Spleen (tissue), 11 donors: Measurements from ENCODE around the gene TUBGCP2. TPM values are rescaled to one million over a fixed set of nuclear protein-coding genes. Genes with fewer than 3 reads are reported as not detected.

Source experiments
- DNase-seq: peaks from one replicate; pipeline ENCODE4 v3.0.0-alpha.2; 2020
- H3K27ac ChIP-seq, 8 donors: fragments of 200-600 bp; sonication (generic) in 7 of 8; 1 replicate in 4 of 8; 2 replicates in 4 of 8; pipeline versions ENCODE4 v1.5.0 to v1.8.0; 2016 to 2021; ENCODE audit warnings: inconsistent platforms in 4 of 8, mild to moderate bottlenecking in 4 of 8, moderate library complexity in 1 of 8
- H3K27me3 ChIP-seq, 7 donors: fragments of 200-600 bp; sonication (generic) in 6 of 7; replicated peaks in 1 of 7; 1 replicate in 4 of 7; 2 replicates in 3 of 7; pipeline versions ENCODE4 v1.5.0 to v1.8.0; 2016 to 2021; ENCODE audit warnings: inconsistent platforms in 3 of 7, mild to moderate bottlenecking in 1 of 7
- H3K36me3 ChIP-seq, 6 donors: fragments of 200-600 bp; sonication (generic) in 5 of 6; 1 replicate in 4 of 6; 2 replicates in 2 of 6; pipeline versions ENCODE4 v1.5.0 to v1.8.0; 2016 to 2021; ENCODE audit warnings: inconsistent platforms in 2 of 6
- H3K4me1 ChIP-seq, 6 donors: fragments of 200-600 bp; sonication (generic) in 5 of 6; 1 replicate in 3 of 6; 2 replicates in 3 of 6; pipeline versions ENCODE4 v1.5.0 to v1.8.0; 2016 to 2021; ENCODE audit warnings: inconsistent platforms in 3 of 6
- H3K4me3 ChIP-seq, 8 donors: fragments of 200-600 bp; sonication (generic) in 7 of 8; 1 replicate in 4 of 8; 2 replicates in 4 of 8; pipeline versions ENCODE4 v1.5.0 to v1.8.0; 2016 to 2021; ENCODE audit warnings: inconsistent platforms in 4 of 8, mild to moderate bottlenecking in 4 of 8, moderate library complexity in 2 of 8
- H3K9me3 ChIP-seq, 8 donors: fragments of 200-600 bp; sonication (generic) in 7 of 8; 1 replicate in 4 of 8; 2 replicates in 4 of 8; pipeline versions ENCODE4 v1.5.0 to v1.8.0; 2016 to 2021; ENCODE audit warnings: inconsistent platforms in 4 of 8
- CTCF ChIP-seq, 11 experiments: fragments of 200-600 bp in 7 of 11; fragments of 450-650 bp in 4 of 11; sonication (generic) in 4 of 11; IDR thresholded peaks in 8 of 11; conservative IDR thresholded peaks in 3 of 11; 1 replicate in 7 of 11; 2 replicates in 4 of 11; pipeline versions ENCODE4 v1.4.0 to v1.8.0; 2016 to 2021; ENCODE audit warnings: antibody characterized with exemption in 11 of 11, inconsistent platforms in 4 of 11, mild to moderate bottlenecking in 1 of 11
- POLR2A ChIP-seq, 3 donors: fragments of 450-650 bp; IDR thresholded peaks; one replicate each; pipeline ENCODE4 v1.5.1; 2017; ENCODE audit warnings: antibody characterized with exemption in 3 of 3, mild to moderate bottlenecking in 1 of 3
- POLR2AphosphoS5 ChIP-seq, 3 donors: sonication (generic); formaldehyde crosslinking; IDR thresholded peaks; one replicate each; pipeline ENCODE4 v1.5.1; 2017; ENCODE audit warnings: antibody characterized with exemption in 3 of 3
- WGBS, 5 donors: extraction: QIAGEN DNeasy Blood & Tissue Kit in 3 of 5; methylation state at CpG; one replicate each; pipeline versions ENCODE4 v1.1.5 to v1.1.7; 2013 to 2018; 5-methylcytosine and 5-hydroxymethylcytosine counted together
- intact Hi-C: fragments of 100-400 bp; cut with DNase I; formaldehyde crosslinking; loops from one replicate; pipeline ENCODE4 v1.15.0; 2023; ENCODE audit warnings: low total_unique reads
- polyA plus RNA-seq, 3 donors: library from polyadenylated mRNA; stranded (reverse); fragments of 200-250 nt; gene quantifications; one replicate each; pipeline ENCODE4 v1.2.1, GENCODE V29; 2013
- total RNA-seq, 7 donors: library from RNA; depleted of rRNA in 3 of 7; stranded (reverse); fragments of >200 nt in 3 of 7; fragmentation: NEBNext Ultra II Directional in 4 of 7; extraction: Animal tissue kit (Norgen Biotek cat#: 25700) in 4 of 7; gene quantifications; one replicate each; pipeline versions ENCODE4 v1.1.0 to v1.2.1, GENCODE V29; 2016 to 2021
- donor health status: healthy with polysubstance abuse.
- donor health status: DM: no; HTN: no; CAD: no; lungs with moderate emphysema.
- donor health status: DM: no; HTN: no; CAD: no.
- donor health status: Bipolar disorder and iron deficiency.
- donor health status: healthy.
- donor health status: DM: no; HTN: no; CAD: no.
- donor health status: DM: yes; HTN: yes; CAD: no.

The TUBGCP2 gene
- total and polyA plus RNA-seq, 10 donors, result 40.2 to 201 (median 57.6) TPM

- 2 to 4% (median 4%) methylated on average over 24 to 25 of the region's 25 CpGs for WGBS, 5 donors
- Histone ChIP-seq H3K27ac (peak overlapping the region; percentile 95 to 99 (median 98)), H3K36me3 (peaks cover 0 to 46% (median 30%) of the 10 kb centered on the region in 6 donors), H3K9me3 (no peaks in the 10 kb centered on the region), H3K4me3 (peak overlapping the region; percentile 66 to 98 (median 92)), H3K27me3 (no peaks in the 10 kb centered on the region), H3K4me1 (peaks cover 17 to 68% (median 52%) of the 10 kb centered on the region in 6 donors)
- no peak for TF ChIP-seq POLR2A (IDR thresholded peaks at IDR 0.05)
- TF ChIP-seq POLR2AphosphoS5 (IDR thresholded peaks at IDR 0.05), result peak in 1 of 3 donors; percentile 15
- peak; percentile 41 to 89 (median 75) for TF ChIP-seq CTCF (IDR thresholded peaks at IDR 0.05 in 8 of 11, conservative IDR thresholded peaks at IDR 0.05 in 3 of 11)
- intact Hi-C loops, result no loop called here
- DNase-seq, result peak; percentile 94
Measured at GRCh38 chr10:133307776-133308420, 774 bp downstream of the TUBGCP2 start.

- H3K36me3 ChIP-seq, result peaks cover 0 to 46% (median 29%) of the 10 kb centered on the region in 6 donors
- peak overlapping the region in 5 of 8 donors; percentile 78 to 99 (median 97) for H3K27ac ChIP-seq
- WGBS, 5 donors, result 88 to 92% (median 91%) methylated on average over 17 of the region's 17 CpGs
- H3K27me3 ChIP-seq, result no peaks in the 10 kb centered on the region
- H3K4me3 ChIP-seq, result peak overlapping the region in 2 of 8 donors; percentile 95 to 98
- TF ChIP-seq POLR2A (IDR thresholded peaks at IDR 0.05) (no peak), CTCF (IDR thresholded peaks at IDR 0.05 in 8 of 11, conservative IDR thresholded peaks at IDR 0.05 in 3 of 11) (no peak), POLR2AphosphoS5 (IDR thresholded peaks at IDR 0.05) (no peak)
- no peaks in the 10 kb centered on the region for H3K9me3 ChIP-seq
- peaks cover 17 to 72% (median 52%) of the 10 kb centered on the region in 6 donors for H3K4me1 ChIP-seq
- intact Hi-C loops, result no loop called here
- DNase-seq, result peak; percentile 81
Measured at GRCh38 chr10:133306941-133307379, 1.7 kb downstream of the TUBGCP2 start.

- peak; percentile 58 for DNase-seq
- H3K9me3 ChIP-seq, result no peaks in the 10 kb centered on the region
- intact Hi-C loops, result no loop called here
- no peak overlapping the region for H3K4me3 ChIP-seq
- H3K36me3 ChIP-seq, result peaks cover 0 to 46% (median 28%) of the 10 kb centered on the region in 6 donors
- peak overlapping the region in 7 of 8 donors; percentile 6 to 99 (median 78) for H3K27ac ChIP-seq
- TF ChIP-seq CTCF (IDR thresholded peaks at IDR 0.05 in 8 of 11, conservative IDR thresholded peaks at IDR 0.05 in 3 of 11) (no peak), POLR2A (IDR thresholded peaks at IDR 0.05) (no peak), POLR2AphosphoS5 (IDR thresholded peaks at IDR 0.05) (no peak)
- peaks cover 17 to 72% (median 52%) of the 10 kb centered on the region in 6 donors for H3K4me1 ChIP-seq
- 89 to 91% (median 91%) methylated on average over 5 of the region's 5 CpGs for WGBS, 5 donors
- H3K27me3 ChIP-seq, result no peaks in the 10 kb centered on the region
Measured at GRCh38 chr10:133306097-133306476, 2.6 kb downstream of the TUBGCP2 start.

GRCh38 chr10:133303206-133303605, 5.5 kb downstream of the TUBGCP2 start:
- TF ChIP-seq POLR2A (IDR thresholded peaks at IDR 0.05) (no peak), CTCF (IDR thresholded peaks at IDR 0.05 in 8 of 11, conservative IDR thresholded peaks at IDR 0.05 in 3 of 11) (no peak), POLR2AphosphoS5 (IDR thresholded peaks at IDR 0.05) (no peak)
- 72 to 94% (median 93%) methylated on average over 4 to 10 of the region's 10 CpGs for WGBS, 5 donors
- peaks cover 15 to 56% (median 43%) of the 10 kb centered on the region in 6 donors for H3K4me1 ChIP-seq
- intact Hi-C loops, result no loop called here
- H3K27ac ChIP-seq, result no peak overlapping the region
- no peak for DNase-seq
- no peak overlapping the region for H3K4me3 ChIP-seq
- H3K36me3 ChIP-seq, result peaks cover 5 to 58% (median 43%) of the 10 kb centered on the region in 6 donors
- no peaks in the 10 kb centered on the region for H3K9me3 ChIP-seq
- H3K27me3 ChIP-seq, result no peaks in the 10 kb centered on the region
